PC-3 (cell line): ENCODE results near the gene ANKS1B. TPM values are rescaled to one million over a fixed set of nuclear protein-coding genes. Genes with fewer than 3 reads are reported as not detected.

Source experiments
- ATAC-seq: fragments of 200-7000 bp; cut with Tn5 transposase; 2 replicates; pipeline ENCODE4 v1.9.1; 2020; ENCODE audit warnings: mild to moderate bottlenecking, moderate library complexity
- BruUV-seq: library from RNA; stranded (reverse); fragments of 400-500 nt; replicated peaks from 2 replicates; lab custom pipeline; 2021; lab: Mats Ljungman, UMichigan
- CTCF ChIA-PET: fragments of 300-600 bp; sonication (Branson Sonifier 250); formaldehyde crosslinking; loops from one replicate; lab custom pipeline; 2022; ENCODE audit warnings: antibody characterized with exemption; lab: Charles Lee
- POLR2A ChIA-PET: fragments of 300-600 bp; sonication (Branson Sonifier 250); formaldehyde crosslinking; loops from one replicate; lab custom pipeline; 2022; ENCODE audit warnings: antibody characterized with exemption; ENCODE audit not compliant: unreplicated experiment; lab: Charles Lee
- DNase-seq: peaks from one replicate; pipeline ENCODE4 v3.0.0-alpha.2; 2015
- H2AFZ ChIP-seq: fragments of 300-600 bp; sonication (generic); 2 replicates; pipeline ENCODE4 v1.6.0; 2016; ENCODE audit warnings: antibody characterized with exemption, low read length
- H3F3A ChIP-seq: fragments of 300-600 bp; sonication (generic); one replicate; pipeline ENCODE4 v1.6.0; 2017; ENCODE audit warnings: antibody characterized with exemption, low read length, control low read depth, mild to moderate bottlenecking; ENCODE audit not compliant: unreplicated experiment
- H3K27ac ChIP-seq: fragments of 300-600 bp; sonication (generic); 2 replicates; pipeline ENCODE4 v1.5.1; 2016; ENCODE audit warnings: mild to moderate bottlenecking, low read length
- H3K27me3 ChIP-seq: fragments of 300-600 bp; sonication (generic); 2 replicates; pipeline ENCODE4 v1.6.1; 2016; ENCODE audit warnings: low read length, mixed read lengths
- H3K36me3 ChIP-seq: fragments of 300-600 bp; sonication (generic); 2 replicates; pipeline ENCODE4 v1.6.1; 2016; ENCODE audit warnings: low read depth, mixed run types, low read length, mixed read lengths
- H3K4me1 ChIP-seq: fragments of 300-600 bp; sonication (generic); 2 replicates; pipeline ENCODE4 v1.5.1; 2016; ENCODE audit warnings: low read length; ENCODE audit not compliant: insufficient read depth
- H3K4me2 ChIP-seq: fragments of 300-600 bp; sonication (generic); 2 replicates; pipeline ENCODE4 v1.6.0; 2016; ENCODE audit warnings: low read length
- H3K4me3 ChIP-seq: fragments of 300-600 bp; sonication (generic); 2 replicates; pipeline ENCODE4 v1.5.1; 2016; ENCODE audit warnings: mild to moderate bottlenecking, low read length, mixed read lengths
- H3K79me2 ChIP-seq: fragments of 300-600 bp; sonication (generic); 2 replicates; pipeline ENCODE4 v1.6.1; 2017; ENCODE audit warnings: low read length, mixed read lengths
- H3K9ac ChIP-seq: fragments of 300-600 bp; sonication (generic); 2 replicates; pipeline ENCODE4 v1.6.0; 2016; ENCODE audit warnings: mild to moderate bottlenecking, low read length
- H3K9me2 ChIP-seq: fragments of 300-600 bp; sonication (generic); replicated peaks from 2 replicates; pipeline ENCODE4 v1.6.1; 2016; ENCODE audit warnings: mixed run types, low read length, mixed read lengths
- H3K9me3 ChIP-seq: fragments of 300-600 bp; sonication (generic); 2 replicates; pipeline ENCODE4 v1.6.1; 2016; ENCODE audit warnings: low read length, mixed read lengths
- H4K20me1 ChIP-seq: fragments of 300-600 bp; sonication (generic); 2 replicates; pipeline ENCODE4 v1.6.1; 2016; ENCODE audit warnings: low read length, mixed read lengths
- EZH2 ChIP-seq: fragments of 300-600 bp; sonication (generic); IDR thresholded peaks from one replicate; pipeline ENCODE4 v1.6.1; 2017; ENCODE audit warnings: antibody characterized with exemption, mild to moderate bottlenecking, low read length; ENCODE audit not compliant: unreplicated experiment
- EZH2phosphoT487 ChIP-seq: fragments of 300-600 bp; sonication (generic); IDR thresholded peaks from 2 replicates; pipeline ENCODE4 v1.6.1; 2018; ENCODE audit warnings: mild to moderate bottlenecking, antibody characterized with exemption, low read length, borderline replicate concordance
- intact Hi-C: fragments of 100-400 bp; cut with micrococcal nuclease; formaldehyde crosslinking; loops from 2 replicates; pipeline ENCODE4 v1.9.0; 2023
- total RNA-seq: library from RNA; depleted of rRNA; stranded (reverse); fragments of >200 nt; gene quantifications from 2 replicates; pipeline ENCODE4 v1.2.3, GENCODE V29; 2014
- TF ChIP-seq, protein P1 (sequence below): fragments of 300-600 bp; sonication (generic); conservative IDR thresholded peaks from 2 replicates; pipeline ENCODE4 v1.5.1; 2017; ENCODE audit warnings: antibody characterized with exemption, low read depth, mild to moderate bottlenecking, low read length

The ANKS1B gene
- total RNA-seq, 1 experiment from 2014 or later = 0.07 TPM

DNA sequence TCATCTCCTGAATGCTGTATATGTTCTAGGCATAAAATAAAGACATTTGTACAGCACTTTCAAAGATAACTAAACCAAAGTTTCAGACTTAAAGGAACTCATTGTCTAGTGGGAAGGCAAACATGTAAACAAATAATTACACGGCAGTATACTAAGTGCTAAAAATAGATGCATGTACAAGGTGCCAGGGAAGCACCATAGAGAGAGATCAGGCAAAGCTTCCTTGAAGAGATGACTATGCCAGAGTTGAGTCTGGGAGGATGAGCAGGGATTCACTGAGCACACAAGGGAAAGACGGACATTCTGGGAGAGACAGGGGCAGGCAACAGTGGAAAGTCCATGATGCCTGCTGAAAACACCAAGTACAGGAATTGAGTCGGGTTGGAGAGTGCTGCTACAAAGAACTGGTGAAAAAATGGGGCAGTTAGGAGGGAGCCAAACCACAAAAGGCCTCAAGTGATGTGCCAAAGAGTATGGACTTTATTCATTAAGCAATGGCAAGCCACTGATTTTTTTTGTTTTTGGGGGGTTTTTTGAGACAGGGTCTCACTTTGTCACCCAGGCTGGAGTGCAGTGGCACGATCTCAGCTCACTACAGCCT is 26.8 kb downstream of the ANKS1B start:
- H3K4me1 ChIP-seq = peaks cover 18% of the 10 kb centered on the region
- H3K27me3 ChIP-seq = peaks cover 24% of the 10 kb centered on the region
- no peak overlapping the region for H3K27ac ChIP-seq
- intact Hi-C loops = no loop called here
- BruUV-seq = no TSS peak
- H3K9me2 ChIP-seq = no peaks in the 10 kb centered on the region
- no peaks in the 10 kb centered on the region for H4K20me1 ChIP-seq
- no peaks in the 10 kb centered on the region for H3K36me3 ChIP-seq
- H3K79me2 ChIP-seq = no peaks in the 10 kb centered on the region
- DNase-seq = no peak
- no peaks in the 10 kb centered on the region for H3K9me3 ChIP-seq
- POLR2A ChIA-PET = no interaction called here
- TF ChIP-seq, protein P1, sequence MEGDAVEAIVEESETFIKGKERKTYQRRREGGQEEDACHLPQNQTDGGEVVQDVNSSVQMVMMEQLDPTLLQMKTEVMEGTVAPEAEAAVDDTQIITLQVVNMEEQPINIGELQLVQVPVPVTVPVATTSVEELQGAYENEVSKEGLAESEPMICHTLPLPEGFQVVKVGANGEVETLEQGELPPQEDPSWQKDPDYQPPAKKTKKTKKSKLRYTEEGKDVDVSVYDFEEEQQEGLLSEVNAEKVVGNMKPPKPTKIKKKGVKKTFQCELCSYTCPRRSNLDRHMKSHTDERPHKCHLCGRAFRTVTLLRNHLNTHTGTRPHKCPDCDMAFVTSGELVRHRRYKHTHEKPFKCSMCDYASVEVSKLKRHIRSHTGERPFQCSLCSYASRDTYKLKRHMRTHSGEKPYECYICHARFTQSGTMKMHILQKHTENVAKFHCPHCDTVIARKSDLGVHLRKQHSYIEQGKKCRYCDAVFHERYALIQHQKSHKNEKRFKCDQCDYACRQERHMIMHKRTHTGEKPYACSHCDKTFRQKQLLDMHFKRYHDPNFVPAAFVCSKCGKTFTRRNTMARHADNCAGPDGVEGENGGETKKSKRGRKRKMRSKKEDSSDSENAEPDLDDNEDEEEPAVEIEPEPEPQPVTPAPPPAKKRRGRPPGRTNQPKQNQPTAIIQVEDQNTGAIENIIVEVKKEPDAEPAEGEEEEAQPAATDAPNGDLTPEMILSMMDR = no peak
- TF ChIP-seq EZH2phosphoT487 = no peak
- TF ChIP-seq EZH2 = no peak
- H3K4me3 ChIP-seq = no peak overlapping the region
- H3K9ac ChIP-seq = no peak overlapping the region
- H3F3A ChIP-seq = no peaks in the 10 kb centered on the region
- no peak overlapping the region for H2AFZ ChIP-seq
- no peak for ATAC-seq
- no peak overlapping the region for H3K4me2 ChIP-seq
- CTCF ChIA-PET = no interaction called here

DNA sequence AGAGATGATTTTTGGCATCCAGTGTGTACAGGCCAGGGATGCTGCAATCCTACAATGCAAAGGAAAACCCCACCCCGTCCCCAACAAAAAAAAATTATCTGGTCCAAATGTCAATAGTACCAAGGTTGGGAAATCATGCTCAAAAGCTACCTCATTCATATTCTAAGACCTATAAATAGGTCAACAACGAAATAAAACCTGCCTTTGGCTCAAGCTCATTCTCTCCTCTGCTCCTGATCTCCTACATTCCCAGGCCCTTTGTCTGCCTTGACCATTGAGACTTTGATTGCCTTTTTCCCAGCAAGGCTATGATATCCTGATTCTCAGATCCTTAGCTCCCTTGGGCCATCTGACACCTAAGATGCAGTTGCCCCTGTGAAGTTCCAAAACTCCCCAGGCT is 30.0 kb downstream of the ANKS1B start:
- ATAC-seq (no peak), DNase-seq (no peak)
- no peak for TF ChIP-seq EZH2phosphoT487
- no peak for TF ChIP-seq EZH2
- TF ChIP-seq, protein P1 = no peak
- BruUV-seq = no TSS peak
- H4K20me1 ChIP-seq = no peaks in the 10 kb centered on the region
- no peaks in the 10 kb centered on the region for H3F3A ChIP-seq
- POLR2A ChIA-PET = no interaction called here
- H3K79me2 ChIP-seq = no peaks in the 10 kb centered on the region
- H3K36me3 ChIP-seq = no peaks in the 10 kb centered on the region
- peaks cover 6% of the 10 kb centered on the region for H3K4me1 ChIP-seq
- no peak overlapping the region for H3K27ac ChIP-seq
- H3K4me3 ChIP-seq = no peak overlapping the region
- no peak overlapping the region for H3K9ac ChIP-seq
- no peak overlapping the region for H2AFZ ChIP-seq
- H3K9me2 ChIP-seq = no peaks in the 10 kb centered on the region
- H3K27me3 ChIP-seq = peaks cover 36% of the 10 kb centered on the region
- CTCF ChIA-PET = no interaction called here
- intact Hi-C loops = no loop called here
- no peak overlapping the region for H3K4me2 ChIP-seq
- H3K9me3 ChIP-seq = no peaks in the 10 kb centered on the region

DNA sequence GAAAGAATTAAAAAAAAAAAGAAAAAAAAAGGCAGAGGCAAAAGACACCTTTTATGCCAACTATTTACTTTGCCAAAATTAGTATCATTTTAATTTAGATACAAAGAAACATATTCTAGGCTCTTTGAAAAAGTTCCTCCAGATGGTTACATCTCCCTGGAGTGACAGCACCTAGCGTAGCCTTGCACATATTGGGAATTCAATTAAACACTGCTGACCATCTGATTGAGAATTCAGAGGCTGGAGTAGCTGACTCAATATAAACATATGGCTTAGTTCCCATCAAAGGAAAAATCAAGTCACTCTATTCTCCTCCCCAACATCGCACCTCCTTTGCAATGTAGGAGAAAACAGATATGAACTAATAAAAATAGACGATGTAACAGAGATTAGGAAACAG is 36.4 kb downstream of the ANKS1B start:
- CTCF ChIA-PET = no interaction called here
- POLR2A ChIA-PET = no interaction called here

More for the DNA sequence above, 36.4 kb downstream of the ANKS1B start:
- Histone ChIP-seq H4K20me1 (no peaks in the 10 kb centered on the region), H3K79me2 (no peaks in the 10 kb centered on the region), H3K9me3 (no peaks in the 10 kb centered on the region), H3K4me3 (no peak overlapping the region), H3K4me1 (no peaks in the 10 kb centered on the region), H3K9me2 (no peaks in the 10 kb centered on the region), H3K27ac (no peak overlapping the region), H3K4me2 (no peak overlapping the region), H3K27me3 (peaks cover 21% of the 10 kb centered on the region), H2AFZ (no peak overlapping the region), H3K36me3 (no peaks in the 10 kb centered on the region), H3F3A (no peaks in the 10 kb centered on the region), H3K9ac (no peak overlapping the region)
- DNase-seq (no peak), ATAC-seq (no peak)
- intact Hi-C loops = no loop called here
- no TSS peak for BruUV-seq
- no peak for TF ChIP-seq EZH2
- TF ChIP-seq EZH2phosphoT487 = no peak
- TF ChIP-seq, protein P1 = no peak
